Hepatic stellate cell (primary cell): ENCODE results near the gene RAB11FIP3.

ENCODE experiments used
- DNase-seq: peaks from one replicate; pipeline ENCODE4 v3.0.0; 2011; ENCODE audit warnings: low spot score

RAB11FIP3 gene

GRCh38 chr16:567373-568256, 142.2 kb downstream of the RAB11FIP3 start:
- no peak for DNase-seq

- no peak for DNase-seq
These were observed 143.2 kb downstream of the RAB11FIP3 start for GRCh38 chr16:568401-569258.

- DNase-seq, result peak; percentile 86
These were observed 144.2 kb downstream of the RAB11FIP3 start, which contains the start of gene PIGQ for GRCh38 chr16:569445-570254. PIGQ (plus strand) TSS chr16:569968; CDS start chr16:574075, 4,107 bp downstream.
